Activated T-cell treated with anti-CD3 and anti-CD28 coated beads, Interleukin-2, amount 50 U/mL, for 72 hours (primary cell): Measurements from ENCODE around the gene KCNG2. TPM values are rescaled to one million over a fixed set of nuclear protein-coding genes. Genes with fewer than 3 reads are reported as not detected.

Experiments used
- ATAC-seq, 2 donors: fragments of 150-1000 bp; cut with Tn5 transposase; replicated peaks in 1 of 2; 2 replicates each; pipeline ENCODE4 v1.10.0; 2021; ENCODE audit warnings: moderate library complexity in 2 of 2, mild to moderate bottlenecking in 1 of 2
- DNase-seq, 2 donors: peaks; one replicate each; pipeline ENCODE4 v3.0.0; 2021 to 2022; ENCODE audit warnings: mixed read lengths in 1 of 2
- H3K27ac Mint-ChIP-seq: one replicate; pipeline ENCODE4 v1.8.0; 2022; ENCODE audit warnings: mild to moderate bottlenecking, moderate library complexity, mixed read lengths
- H3K27me3 Mint-ChIP-seq: one replicate; pipeline ENCODE4 v1.8.0; 2022; ENCODE audit warnings: low read depth, mixed read lengths
- H3K36me3 Mint-ChIP-seq, 2 donors: one replicate each; pipeline ENCODE4 v1.8.0; 2022; ENCODE audit warnings: mixed read lengths in 2 of 2, mild to moderate bottlenecking in 1 of 2; ENCODE audit not compliant: insufficient read depth in 2 of 2
- H3K4me1 Mint-ChIP-seq: one replicate; pipeline ENCODE4 v1.8.0; 2022; ENCODE audit warnings: low read depth, mixed read lengths
- H3K4me3 Mint-ChIP-seq, 2 donors: one replicate each; pipeline ENCODE4 v1.8.0; 2022; ENCODE audit warnings: mild to moderate bottlenecking in 2 of 2, mixed read lengths in 2 of 2, moderate library complexity in 2 of 2
- H3K9me3 Mint-ChIP-seq, 2 donors: one replicate each; pipeline ENCODE4 v1.8.0; 2022; ENCODE audit warnings: mixed read lengths in 2 of 2
- total RNA-seq, 2 donors: library from RNA; stranded (reverse); gene quantifications; one replicate each; pipeline ENCODE4 v1.2.3, GENCODE V29; 2022

The KCNG2 gene
- total RNA-seq, 2 donors from 2014 or later, result not detected

DNA sequence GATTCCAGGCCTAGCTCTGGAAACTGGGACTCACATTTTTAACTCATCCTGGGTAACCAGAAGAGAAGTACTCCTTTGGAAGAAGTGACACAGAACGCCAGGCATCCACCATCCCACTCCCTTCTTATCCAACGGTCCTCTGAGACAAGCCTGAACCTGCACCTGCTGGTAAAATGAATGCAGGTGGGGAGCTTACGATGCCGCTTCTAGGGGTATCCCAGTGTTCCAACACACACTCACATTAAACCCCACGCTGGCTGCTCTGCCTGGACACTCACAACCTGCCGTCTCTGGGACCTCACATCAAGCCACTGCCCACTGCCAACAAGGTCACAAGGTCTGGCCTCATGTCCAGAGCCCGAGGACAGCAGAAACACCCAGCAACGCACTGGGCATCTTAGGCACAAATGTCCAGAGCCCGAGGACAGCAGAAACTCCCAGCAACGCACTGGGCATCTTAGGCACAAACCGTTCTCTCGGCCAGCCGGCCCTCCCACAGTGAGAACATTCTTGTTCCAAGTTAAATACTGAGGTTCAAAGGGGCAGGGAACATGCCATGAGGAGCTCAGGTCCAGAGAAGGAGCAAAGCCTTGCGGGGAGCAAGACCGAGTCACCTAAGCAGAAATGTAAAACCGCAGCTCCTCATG is 143.9 kb downstream of the KCNG2 start:
- Mint-ChIP-seq H3K4me3 (no peak overlapping the region), H3K27me3 (no peaks in the 10 kb centered on the region), H3K36me3 (peaks cover 14 to 34% of the 10 kb centered on the region in 2 donors), H3K4me1 (peaks cover 25% of the 10 kb centered on the region), H3K27ac (no peak overlapping the region), H3K9me3 (no peaks in the 10 kb centered on the region)
- ATAC-seq (no peak), DNase-seq (no peak)

DNA sequence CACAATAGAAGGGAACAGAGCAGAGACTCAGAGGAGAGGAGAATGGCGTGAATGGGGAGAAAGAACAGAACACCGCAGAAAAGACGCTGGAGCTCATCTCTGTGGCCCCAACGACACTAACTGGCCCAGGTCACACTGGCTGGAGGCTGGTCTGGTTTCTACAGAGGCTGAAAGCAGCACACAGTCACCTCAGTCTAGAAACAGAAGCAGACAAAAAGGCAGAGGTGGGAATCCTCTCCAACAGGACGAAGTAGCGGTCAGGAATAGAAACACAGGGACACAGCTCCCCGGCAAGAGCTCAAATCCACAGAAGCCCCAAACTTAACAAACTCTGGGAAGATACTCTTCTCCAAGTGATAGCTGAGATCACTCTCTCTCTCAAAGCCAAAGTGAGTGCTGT is 144.5 kb downstream of the KCNG2 start:
- Mint-ChIP-seq H3K4me3 (no peak overlapping the region), H3K4me1 (peaks cover 30% of the 10 kb centered on the region), H3K27ac (no peak overlapping the region), H3K36me3 (peaks cover 12 to 28% of the 10 kb centered on the region in 2 donors), H3K9me3 (no peaks in the 10 kb centered on the region), H3K27me3 (no peaks in the 10 kb centered on the region)
- DNase-seq (no peak), ATAC-seq (no peak)

DNA sequence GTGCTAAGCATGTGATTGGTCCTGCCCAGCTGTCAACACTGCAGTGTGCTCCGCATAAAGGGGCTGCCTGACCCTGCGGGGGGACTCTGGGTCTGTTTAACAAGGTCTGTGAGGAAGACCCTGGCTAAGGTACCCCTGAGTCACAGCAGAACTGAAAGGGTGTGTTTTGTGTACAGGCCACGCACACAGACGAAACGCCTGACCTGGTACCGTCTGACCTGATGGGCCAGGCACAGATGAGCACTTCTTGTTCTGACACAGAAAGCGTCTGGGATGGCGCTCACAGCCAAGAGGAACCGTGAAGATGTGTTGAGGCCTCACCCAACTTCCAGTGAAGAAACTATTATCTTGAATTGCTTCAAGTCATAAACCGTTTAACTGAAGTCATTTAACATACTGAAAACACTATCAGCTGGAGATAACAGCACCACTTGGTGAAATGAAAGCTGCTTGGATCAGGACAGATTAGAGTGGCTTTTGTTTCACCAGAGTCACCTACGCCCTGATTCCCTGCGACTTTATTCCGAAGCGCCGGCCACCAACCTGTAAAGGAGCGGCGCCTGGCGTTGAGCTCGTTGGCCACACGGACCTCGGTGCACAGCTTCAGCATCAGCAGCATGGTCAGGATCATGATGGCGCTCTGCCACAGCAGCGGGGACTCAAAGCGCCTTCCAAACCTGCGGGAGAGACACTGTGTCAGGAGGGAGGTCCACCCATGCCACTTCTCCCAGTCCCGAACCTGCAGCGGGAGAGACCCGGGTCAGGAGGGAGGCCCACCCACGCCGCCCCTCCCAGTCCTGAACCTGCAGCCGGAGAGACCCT is 145.3 kb downstream of the KCNG2 start:
- ATAC-seq, result no peak
- Mint-ChIP-seq H3K9me3 (no peaks in the 10 kb centered on the region), H3K4me1 (peaks cover 32% of the 10 kb centered on the region), H3K27me3 (no peaks in the 10 kb centered on the region), H3K36me3 (peaks cover 5 to 20% of the 10 kb centered on the region in 2 donors), H3K4me3 (no peak overlapping the region), H3K27ac (no peak overlapping the region)
- no peak for DNase-seq

DNA sequence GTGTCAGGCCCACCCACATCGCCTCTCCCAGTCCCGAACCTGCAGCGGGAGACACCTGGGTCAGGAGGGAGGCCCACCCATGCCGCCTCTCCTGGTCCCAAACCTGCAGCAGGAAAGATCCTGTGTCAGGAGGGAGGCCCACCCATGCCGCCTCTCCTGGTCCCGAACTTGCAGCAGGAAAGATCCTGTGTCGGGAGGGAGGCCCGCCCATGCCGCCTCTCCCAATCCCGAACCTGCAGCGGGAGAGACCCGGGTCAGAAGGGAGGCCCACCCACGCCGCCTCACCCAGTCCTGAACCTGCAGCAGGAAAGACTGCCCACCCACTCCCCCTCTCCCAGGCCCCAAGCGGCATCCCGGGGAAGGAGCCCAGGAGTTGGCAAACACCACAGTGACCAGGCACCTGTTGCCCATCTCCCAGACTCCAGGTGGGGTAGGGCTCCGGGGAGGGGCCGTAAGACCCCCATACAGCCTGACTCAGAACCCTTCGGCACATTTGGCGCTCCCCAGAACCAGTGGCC is 145.9 kb downstream of the KCNG2 start:
- Mint-ChIP-seq H3K4me3 (peak overlapping the region in 1 of 2 donors; percentile 64), H3K27ac (no peak overlapping the region)

DNA sequence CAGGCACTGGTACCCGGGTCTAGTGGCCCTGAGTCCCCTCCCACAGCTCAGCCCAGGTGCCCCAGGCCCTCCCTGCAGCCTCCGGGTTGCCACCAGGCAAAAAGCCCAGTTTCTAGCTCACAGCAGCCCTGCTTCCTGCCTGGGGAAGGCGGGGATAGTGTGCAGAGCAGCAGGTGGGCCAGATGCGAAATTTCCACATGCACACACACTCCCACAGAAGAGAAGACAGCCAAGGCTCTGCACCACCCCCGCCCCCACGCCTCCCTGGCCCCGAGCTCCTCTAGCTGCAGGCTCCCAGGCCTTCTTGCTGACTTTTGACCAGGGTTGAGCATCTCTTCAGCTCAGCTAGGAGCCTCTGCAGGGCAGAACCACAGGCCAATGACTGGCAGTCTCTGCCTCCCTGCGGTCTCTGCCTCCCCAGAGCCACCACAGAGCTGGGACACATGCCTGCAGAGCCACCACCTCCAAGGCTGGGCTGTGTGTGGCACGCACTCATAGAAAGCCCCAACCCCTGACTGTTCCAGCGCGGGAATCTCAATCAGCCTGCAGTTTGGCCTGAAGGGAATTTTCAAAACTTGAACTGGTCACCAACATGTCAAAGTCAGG is 146.5 kb downstream of the KCNG2 start:
- peak; percentile 57 to 64 for DNase-seq
- H3K4me1 Mint-ChIP-seq, result peaks cover 41% of the 10 kb centered on the region
- peaks cover 5 to 16% of the 10 kb centered on the region in 2 donors for H3K36me3 Mint-ChIP-seq
- H3K27ac Mint-ChIP-seq, result peak overlapping the region; percentile 75
- peak; percentile 83 to 91 for ATAC-seq
- H3K27me3 Mint-ChIP-seq, result no peaks in the 10 kb centered on the region
- H3K4me3 Mint-ChIP-seq, result peak overlapping the region; percentile 64 to 68
- H3K9me3 Mint-ChIP-seq, result no peaks in the 10 kb centered on the region

More for the DNA sequence above, 145.9 kb downstream of the KCNG2 start:
- no peaks in the 10 kb centered on the region for H3K27me3 Mint-ChIP-seq
- no peaks in the 10 kb centered on the region for H3K9me3 Mint-ChIP-seq
- H3K4me1 Mint-ChIP-seq, result peaks cover 35% of the 10 kb centered on the region
- ATAC-seq (no peak), DNase-seq (no peak)
- H3K36me3 Mint-ChIP-seq, result peaks cover 4 to 20% of the 10 kb centered on the region in 2 donors

DNA sequence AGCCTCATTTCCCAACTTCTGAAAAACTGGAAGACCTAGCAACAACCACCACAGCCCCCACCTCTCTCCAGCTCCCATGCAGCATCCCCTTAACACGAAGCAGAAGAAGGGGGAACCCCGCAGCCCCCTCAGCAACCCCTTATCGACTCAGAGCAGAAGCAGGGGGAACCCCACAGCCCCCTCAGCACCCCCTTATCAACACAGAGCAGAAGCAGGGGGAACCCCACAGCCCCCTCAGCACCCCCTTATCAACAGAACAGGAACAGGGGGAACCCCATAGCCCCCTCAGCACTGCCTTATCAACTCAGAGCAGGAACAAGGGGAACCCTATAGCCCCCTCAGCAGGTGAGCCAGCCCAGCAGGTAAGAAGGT is 147.0 kb downstream of the KCNG2 start:
- H3K36me3 Mint-ChIP-seq, result peaks cover 4 to 11% of the 10 kb centered on the region in 2 donors
- H3K4me3 Mint-ChIP-seq, result peak overlapping the region; percentile 64 to 68
- no peaks in the 10 kb centered on the region for H3K9me3 Mint-ChIP-seq
- peaks cover 46% of the 10 kb centered on the region for H3K4me1 Mint-ChIP-seq
- peak overlapping the region; percentile 75 for H3K27ac Mint-ChIP-seq
- ATAC-seq (peak; percentile 28 to 43), DNase-seq (no peak)
- H3K27me3 Mint-ChIP-seq, result no peaks in the 10 kb centered on the region

DNA sequence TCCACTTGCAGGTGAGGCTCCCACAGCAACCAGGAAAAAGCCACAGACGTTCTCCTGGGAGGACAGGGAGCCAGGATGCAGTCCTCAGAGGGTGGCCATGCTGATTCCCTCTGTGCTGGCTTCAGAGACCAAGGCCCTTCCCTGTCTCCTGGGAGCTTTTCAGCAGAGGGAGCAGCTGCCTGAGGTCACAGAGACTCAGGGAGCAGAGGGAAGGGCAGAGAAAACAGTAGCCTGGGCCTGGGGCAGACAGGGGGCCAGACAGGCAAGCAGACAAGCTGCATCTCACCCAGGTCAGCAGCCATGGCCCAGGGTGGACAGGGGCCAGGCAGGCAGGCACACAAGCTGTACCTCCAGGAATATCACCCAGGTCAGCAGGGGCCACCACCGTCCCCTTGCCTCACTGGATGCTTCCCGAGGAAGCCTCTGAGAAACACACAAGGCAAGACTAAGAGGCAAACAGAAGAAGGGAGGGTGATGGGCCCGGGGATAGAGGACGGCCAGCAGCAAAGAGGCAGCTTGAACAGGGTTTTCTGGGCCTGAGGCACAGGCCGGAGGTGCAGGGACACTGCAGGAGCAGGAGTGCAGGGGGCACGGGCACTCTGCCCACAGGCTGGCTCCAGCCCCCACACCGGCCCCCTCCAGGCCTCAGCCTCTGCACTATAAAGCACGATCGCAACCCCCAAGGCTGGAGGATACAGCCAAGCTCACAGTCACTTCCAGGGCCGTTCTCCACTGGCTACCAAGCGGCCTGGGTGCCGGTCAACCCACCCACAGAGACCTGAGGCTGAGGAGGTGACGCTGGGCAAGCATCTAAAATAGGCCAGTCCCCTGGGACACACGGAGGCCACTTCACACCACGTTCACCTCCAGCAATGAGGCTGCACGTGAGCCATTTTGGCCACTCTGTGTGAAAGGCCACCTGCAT is 147.6 kb downstream of the KCNG2 start:
- Mint-ChIP-seq H3K27me3 (no peaks in the 10 kb centered on the region), H3K36me3 (peaks cover 3 to 10% of the 10 kb centered on the region in 2 donors), H3K4me1 (peaks cover 52% of the 10 kb centered on the region), H3K27ac (peak overlapping the region; percentile 68), H3K9me3 (no peaks in the 10 kb centered on the region), H3K4me3 (peak overlapping the region in 1 of 2 donors; percentile 68)
- DNase-seq (no peak), ATAC-seq (no peak)

DNA sequence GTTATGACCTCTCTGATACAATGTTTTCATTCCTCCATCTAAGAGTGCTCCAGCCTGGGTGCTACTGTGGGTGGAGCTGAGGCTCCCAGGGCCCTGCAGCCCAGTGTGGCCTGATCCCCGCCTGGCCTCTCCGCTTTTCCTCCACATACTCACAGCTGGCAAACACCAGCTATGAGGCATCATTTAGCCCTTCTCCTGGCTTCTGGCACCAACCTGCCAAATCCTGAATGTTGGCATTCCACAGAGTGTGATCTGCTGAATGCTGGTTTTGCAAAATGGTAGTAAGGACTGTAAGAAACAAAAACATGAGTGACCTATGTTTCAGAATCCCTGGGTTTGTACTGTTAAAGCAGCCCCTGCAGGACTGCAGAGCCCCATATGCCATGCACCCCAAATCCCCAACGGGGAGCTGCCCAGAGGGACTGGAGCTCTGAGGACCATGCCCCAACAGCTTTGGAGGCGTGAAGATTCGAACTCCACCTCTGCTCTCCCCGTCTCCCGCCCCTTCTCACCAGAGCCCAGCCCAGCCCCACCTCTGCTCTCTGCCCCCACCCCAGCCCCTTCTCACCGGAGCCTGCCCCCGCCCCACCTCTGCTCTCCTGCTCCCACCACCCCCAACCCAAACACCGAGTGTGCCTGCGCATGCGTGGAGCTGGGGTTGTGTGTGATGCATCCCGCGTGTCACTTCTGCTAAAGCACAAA is 149.5 kb downstream of the KCNG2 start:
- Mint-ChIP-seq H3K4me1 (peaks cover 55% of the 10 kb centered on the region), H3K36me3 (peaks cover 3 to 6% of the 10 kb centered on the region in 2 donors), H3K4me3 (no peak overlapping the region), H3K9me3 (no peaks in the 10 kb centered on the region), H3K27ac (no peak overlapping the region), H3K27me3 (no peaks in the 10 kb centered on the region)
- ATAC-seq (no peak), DNase-seq (no peak)

DNA sequence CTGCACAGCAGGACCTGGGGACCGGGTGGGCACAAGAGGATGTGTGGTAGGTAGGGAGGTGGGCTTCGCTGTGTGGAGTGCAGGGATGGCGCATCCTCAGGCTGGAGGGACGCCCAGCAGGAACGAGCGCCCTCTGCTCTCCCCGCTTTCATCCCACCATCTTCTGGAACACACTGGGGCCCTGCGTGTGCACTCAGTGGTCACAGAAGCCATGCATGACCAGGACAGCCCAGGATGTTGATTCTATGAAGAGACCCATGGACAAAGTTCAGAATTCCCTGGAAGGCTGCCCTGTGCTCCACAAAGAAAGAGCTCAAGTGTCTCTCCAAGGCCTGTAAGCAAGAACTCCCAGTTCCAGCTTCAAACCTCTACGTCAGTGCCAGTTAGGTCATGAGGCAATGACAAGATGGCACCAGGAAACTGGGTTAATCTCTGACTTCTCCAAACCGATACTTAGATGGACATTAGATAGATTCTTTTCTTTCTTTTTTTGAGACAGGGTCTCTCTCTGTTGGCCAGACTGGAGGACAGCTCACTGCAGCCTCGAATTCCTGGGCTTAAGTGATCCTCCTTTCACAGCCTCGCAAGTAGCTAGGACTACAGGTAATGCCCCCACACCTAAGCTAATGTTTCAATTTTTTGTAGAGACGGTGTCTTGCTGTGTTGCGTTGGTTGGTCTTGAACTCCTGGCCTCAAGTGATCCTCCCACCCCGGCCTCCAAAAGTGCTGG is 150.3 kb downstream of the KCNG2 start:
- Mint-ChIP-seq H3K27me3 (no peaks in the 10 kb centered on the region), H3K27ac (no peak overlapping the region), H3K4me1 (peaks cover 55% of the 10 kb centered on the region), H3K36me3 (peaks cover 3% of the 10 kb centered on the region in 2 donors), H3K9me3 (no peaks in the 10 kb centered on the region), H3K4me3 (no peak overlapping the region)
- ATAC-seq (no peak), DNase-seq (no peak)

DNA sequence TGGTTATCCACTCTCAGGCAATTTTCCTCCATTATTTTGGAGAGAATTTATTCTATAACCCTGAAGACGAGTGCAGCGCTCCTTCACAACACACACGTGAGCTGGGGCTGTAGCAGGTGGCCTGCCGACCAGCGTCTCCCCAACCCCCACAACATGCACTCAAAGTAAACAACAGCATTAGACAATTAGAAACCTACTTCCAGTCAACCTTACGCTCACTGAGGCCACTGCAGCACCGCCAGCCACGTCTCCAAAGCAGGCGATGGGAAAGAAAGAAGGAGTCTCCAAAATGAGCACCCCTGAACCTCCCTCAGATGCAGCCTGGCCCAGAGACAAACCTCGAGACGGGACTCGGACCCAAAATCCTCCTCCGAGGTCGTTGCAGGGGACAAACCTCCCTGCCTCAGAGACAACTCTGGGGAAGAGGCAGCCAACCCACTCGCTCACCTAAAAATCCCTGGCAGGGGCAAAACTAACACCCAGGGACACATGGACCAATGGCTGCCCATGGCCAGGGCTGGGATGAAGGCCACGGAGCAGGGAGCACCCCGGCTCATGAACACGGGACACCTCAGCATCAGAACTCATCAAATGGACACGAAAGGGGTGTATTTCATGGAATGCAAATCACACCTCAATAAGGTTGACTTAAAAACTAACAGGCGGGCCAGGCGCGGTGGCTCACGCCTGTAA is 151.1 kb downstream of the KCNG2 start:
- H3K36me3 Mint-ChIP-seq, result peaks cover 3% of the 10 kb centered on the region in 2 donors

More for the DNA sequence above, 151.1 kb downstream of the KCNG2 start:
- Mint-ChIP-seq H3K27ac (no peak overlapping the region), H3K4me3 (peak overlapping the region; percentile 87 to 94), H3K9me3 (no peaks in the 10 kb centered on the region), H3K27me3 (no peaks in the 10 kb centered on the region), H3K4me1 (peaks cover 57% of the 10 kb centered on the region)
- DNase-seq, result no peak
- no peak for ATAC-seq
